Smooth muscle cell (in vitro differentiated cells): ENCODE data around the gene CFAP73. TPM values are rescaled to one million over a fixed set of nuclear protein-coding genes. Genes with fewer than 3 reads are reported as not detected.

Source experiments
- DNase-seq: peaks from one replicate; lab custom pipeline; 2025; ENCODE audit not compliant: unreplicated experiment; lab: John Stamatoyannopoulos, UW
- H2AFZ ChIP-seq: fragments of 200-600 bp; sonication (generic); 2 replicates; pipeline ENCODE4 v1.6.0; 2016; ENCODE audit warnings: antibody characterized with exemption, low read depth, mild to moderate bottlenecking
- H3F3A ChIP-seq: fragments of 200-600 bp; sonication (generic); 2 replicates; pipeline ENCODE4 v1.6.0; 2017; ENCODE audit warnings: antibody characterized with exemption, low read depth
- H3K27ac ChIP-seq: fragments of 200-600 bp; sonication (generic); 2 replicates; pipeline ENCODE4 v1.5.1; 2016; ENCODE audit warnings: low read depth, mild to moderate bottlenecking
- H3K27me3 ChIP-seq: fragments of 200-600 bp; sonication (generic); 2 replicates; pipeline ENCODE4 v1.6.1; 2016; ENCODE audit warnings: low read depth, mild to moderate bottlenecking
- H3K36me3 ChIP-seq: fragments of 200-600 bp; sonication (generic); 2 replicates; pipeline ENCODE4 v1.5.1; 2016; ENCODE audit warnings: low read depth
- H3K4me1 ChIP-seq: fragments of 200-600 bp; sonication (generic); 2 replicates; pipeline ENCODE4 v1.5.1; 2016; ENCODE audit warnings: low read depth
- H3K4me2 ChIP-seq: fragments of 200-600 bp; sonication (generic); 2 replicates; pipeline ENCODE4 v1.6.0; 2016; ENCODE audit warnings: mild to moderate bottlenecking
- H3K4me3 ChIP-seq: fragments of 200-600 bp; sonication (generic); 2 replicates; pipeline ENCODE4 v1.5.1; 2016; ENCODE audit warnings: mild to moderate bottlenecking
- H3K79me2 ChIP-seq: fragments of 200-600 bp; sonication (generic); 2 replicates; pipeline ENCODE4 v1.6.0; 2016; ENCODE audit warnings: low read depth, mild to moderate bottlenecking
- H3K9ac ChIP-seq: fragments of 200-600 bp; sonication (generic); 2 replicates; pipeline ENCODE4 v1.6.0; 2016; ENCODE audit warnings: low read depth
- H3K9me3 ChIP-seq: fragments of 200-600 bp; sonication (generic); replicated peaks from 2 replicates; pipeline ENCODE4 v1.5.1; 2016; ENCODE audit warnings: low read depth
- H4K20me1 ChIP-seq: fragments of 200-600 bp; sonication (generic); 2 replicates; pipeline ENCODE4 v1.6.0; 2016; ENCODE audit warnings: low read depth
- CTCF ChIP-seq: fragments of 200-600 bp; sonication (generic); IDR thresholded peaks from 2 replicates; pipeline ENCODE4 v1.5.1; 2017; ENCODE audit warnings: borderline replicate concordance, mild to moderate bottlenecking, antibody characterized with exemption; ENCODE audit not compliant: insufficient read depth, poor library complexity, severe bottlenecking
- WGBS: methylation state at CpG from one replicate; pipeline ENCODE4 v1.1.7; 2016; ENCODE audit warnings: low lambda C conversion rate; 5-methylcytosine and 5-hydroxymethylcytosine counted together
- polyA plus RNA-seq: library from polyadenylated mRNA; unstranded; fragments of >200 nt; fragmentation: Nextera tagmentation; extraction: Ambion mirVana; gene quantifications from 2 replicates; pipeline ENCODE4 v1.2.1, GENCODE V29; 2016
- total RNA-seq: library from RNA; depleted of rRNA; stranded (reverse); fragments of >200 nt; gene quantifications from 2 replicates; pipeline ENCODE4 v1.2.3, GENCODE V29; 2014

CFAP73 gene
- total and polyA plus RNA-seq, 2 experiments from 2014 or later, result not detected

- Histone ChIP-seq H3K79me2 (no peaks in the 10 kb centered on the region), H4K20me1 (no peaks in the 10 kb centered on the region), H2AFZ (no peak overlapping the region), H3K9me3 (peaks cover 7% of the 10 kb centered on the region), H3K4me1 (no peaks in the 10 kb centered on the region), H3K36me3 (no peaks in the 10 kb centered on the region), H3K4me2 (no peak overlapping the region), H3K4me3 (no peak overlapping the region), H3F3A (no peaks in the 10 kb centered on the region), H3K27ac (no peak overlapping the region), H3K27me3 (no peaks in the 10 kb centered on the region), H3K9ac (no peak overlapping the region)
- whole genome bisulfite sequencing, result 98% methylated on average over 1 of the region's 1 CpG
- TF ChIP-seq CTCF, result no peak
- DNase-seq, result no peak
Measured at GRCh38 chr12:113118142-113118541, 31.4 kb upstream of the CFAP73 start.

GRCh38 chr12:113119980-113120669 is 29.4 kb upstream of the CFAP73 start:
- H4K20me1 ChIP-seq, result no peaks in the 10 kb centered on the region
- H2AFZ ChIP-seq, result no peak overlapping the region
- no peak for TF ChIP-seq CTCF
- H3K79me2 ChIP-seq, result no peaks in the 10 kb centered on the region
- no peak for DNase-seq
- 47% methylated on average over 4 of the region's 4 CpGs for WGBS
- H3K27me3 ChIP-seq, result no peaks in the 10 kb centered on the region
- no peak overlapping the region for H3K4me2 ChIP-seq
- no peak overlapping the region for H3K9ac ChIP-seq
- H3K36me3 ChIP-seq, result no peaks in the 10 kb centered on the region
- H3K9me3 ChIP-seq, result peaks cover 8% of the 10 kb centered on the region
- H3F3A ChIP-seq, result no peaks in the 10 kb centered on the region
- H3K4me3 ChIP-seq, result no peak overlapping the region
- no peak overlapping the region for H3K27ac ChIP-seq
- H3K4me1 ChIP-seq, result no peaks in the 10 kb centered on the region

- Histone ChIP-seq H3K9ac (no peak overlapping the region), H3K27ac (no peak overlapping the region), H2AFZ (no peak overlapping the region), H3K27me3 (no peaks in the 10 kb centered on the region), H3F3A (no peaks in the 10 kb centered on the region), H3K9me3 (peaks cover 8% of the 10 kb centered on the region), H3K4me1 (no peaks in the 10 kb centered on the region), H4K20me1 (no peaks in the 10 kb centered on the region), H3K36me3 (no peaks in the 10 kb centered on the region), H3K4me2 (no peak overlapping the region), H3K4me3 (no peak overlapping the region), H3K79me2 (no peaks in the 10 kb centered on the region)
- no peak for DNase-seq
- TF ChIP-seq CTCF, result no peak
- 86% methylated on average over 3 of the region's 3 CpGs for WGBS
Measured at GRCh38 chr12:113120670-113121370, 28.7 kb upstream of the CFAP73 start.
